NT2/D1 (cell line): Measurements from ENCODE around the gene SCN5A.

Experiments used
- DNase-seq: peaks from one replicate; pipeline ENCODE4 v3.0.0-alpha.2; 2011; ENCODE audit warnings: low read depth, low spot score
- H3K27me3 ChIP-seq: 2 replicates; pipeline ENCODE4 v1.6.0; 2011; ENCODE audit warnings: mild to moderate bottlenecking; ENCODE audit not compliant: insufficient read length, insufficient read depth
- H3K36me3 ChIP-seq: 2 replicates; pipeline ENCODE4 v1.6.1; 2011; ENCODE audit warnings: mild to moderate bottlenecking, low read length, mixed read lengths; ENCODE audit not compliant: insufficient read depth, insufficient read length
- H3K4me1 ChIP-seq: 2 replicates; pipeline ENCODE4 v1.5.1; 2011; ENCODE audit not compliant: insufficient read depth, insufficient read length
- H3K4me3 ChIP-seq: 2 replicates; pipeline ENCODE4 v1.5.1; 2011; ENCODE audit warnings: low read depth; ENCODE audit not compliant: insufficient read length
- H3K9ac ChIP-seq: 2 replicates; pipeline ENCODE4 v1.6.0; 2011; ENCODE audit warnings: low read depth; ENCODE audit not compliant: insufficient read length
- H3K9me3 ChIP-seq: 2 replicates; pipeline ENCODE4 v1.5.1; 2011; ENCODE audit warnings: mild to moderate bottlenecking, low read length; ENCODE audit not compliant: insufficient read depth
- SUZ12 ChIP-seq: IDR thresholded peaks from 2 replicates; pipeline ENCODE4 v1.6.1; 2011; ENCODE audit not compliant: insufficient read length, insufficient read depth; ENCODE audit errors: extremely low read depth
- YY1 ChIP-seq: IDR thresholded peaks from 2 replicates; pipeline ENCODE4 v1.6.1; 2011; ENCODE audit not compliant: insufficient read length, insufficient read depth
- ZNF274 ChIP-seq: IDR thresholded peaks from 2 replicates; pipeline ENCODE4 v1.6.1; 2011; ENCODE audit warnings: mild to moderate bottlenecking, low read depth, low read length

Gene SCN5A

GRCh38 chr3:38551026-38551832 is 98.3 kb downstream of the SCN5A start:
- TF ChIP-seq ZNF274 (no peak), SUZ12 (no peak), YY1 (no peak)
- H3K4me3 ChIP-seq = no peak overlapping the region
- DNase-seq = no peak
- no peaks in the 10 kb centered on the region for H3K9me3 ChIP-seq
- peaks cover 16% of the 10 kb centered on the region for H3K36me3 ChIP-seq
- peaks cover 2% of the 10 kb centered on the region for H3K4me1 ChIP-seq
- no peak overlapping the region for H3K9ac ChIP-seq
- H3K27me3 ChIP-seq = no peaks in the 10 kb centered on the region

- no peak overlapping the region for H3K4me3 ChIP-seq
- DNase-seq = no peak
- no peaks in the 10 kb centered on the region for H3K9me3 ChIP-seq
- H3K27me3 ChIP-seq = no peaks in the 10 kb centered on the region
- TF ChIP-seq YY1 (no peak), SUZ12 (no peak), ZNF274 (no peak)
- H3K9ac ChIP-seq = no peak overlapping the region
- H3K36me3 ChIP-seq = peaks cover 16% of the 10 kb centered on the region
- H3K4me1 ChIP-seq = peaks cover 5% of the 10 kb centered on the region
Observed at GRCh38 chr3:38549957-38550840, 99.3 kb downstream of the SCN5A start.

GRCh38 chr3:38549486-38549885 is 100.0 kb downstream of the SCN5A start:
- peaks cover 16% of the 10 kb centered on the region for H3K36me3 ChIP-seq
- TF ChIP-seq YY1 (no peak), SUZ12 (no peak), ZNF274 (no peak)
- DNase-seq = no peak
- peaks cover 10% of the 10 kb centered on the region for H3K4me1 ChIP-seq
- no peak overlapping the region for H3K4me3 ChIP-seq
- no peaks in the 10 kb centered on the region for H3K27me3 ChIP-seq
- no peaks in the 10 kb centered on the region for H3K9me3 ChIP-seq
- H3K9ac ChIP-seq = no peak overlapping the region

- Histone ChIP-seq H3K27me3 (no peaks in the 10 kb centered on the region), H3K4me1 (peaks cover 10% of the 10 kb centered on the region), H3K9me3 (no peaks in the 10 kb centered on the region), H3K36me3 (peaks cover 16% of the 10 kb centered on the region), H3K9ac (no peak overlapping the region), H3K4me3 (no peak overlapping the region)
- no peak for DNase-seq
- TF ChIP-seq SUZ12 (no peak), YY1 (no peak), ZNF274 (no peak)
Observed at GRCh38 chr3:38549082-38549481, 100.4 kb downstream of the SCN5A start.

GRCh38 chr3:38548154-38548931 is 101.1 kb downstream of the SCN5A start:
- H3K4me3 ChIP-seq = no peak overlapping the region
- H3K4me1 ChIP-seq = peaks cover 10% of the 10 kb centered on the region
- TF ChIP-seq SUZ12 (no peak), YY1 (no peak), ZNF274 (no peak)
- no peaks in the 10 kb centered on the region for H3K9me3 ChIP-seq
- peaks cover 13% of the 10 kb centered on the region for H3K36me3 ChIP-seq
- H3K27me3 ChIP-seq = no peaks in the 10 kb centered on the region
- DNase-seq = no peak
- H3K9ac ChIP-seq = no peak overlapping the region

- Histone ChIP-seq H3K4me3 (no peak overlapping the region), H3K9ac (no peak overlapping the region), H3K4me1 (peaks cover 10% of the 10 kb centered on the region), H3K36me3 (peaks cover 10% of the 10 kb centered on the region), H3K9me3 (no peaks in the 10 kb centered on the region), H3K27me3 (no peaks in the 10 kb centered on the region)
- DNase-seq = no peak
- no peak for TF ChIP-seq ZNF274
- no peak for TF ChIP-seq YY1
- no peak for TF ChIP-seq SUZ12
Observed at GRCh38 chr3:38545983-38546382, 103.5 kb downstream of the SCN5A start.
